GM21360 (cell line): ENCODE data around the gene LRRC42.
A peak's percentile ranks its signal among the peaks of the same experiment; 100 is the strongest.

Experiments used
- ATAC-seq: cut with Tn5 transposase; IDR thresholded peaks from one replicate; pipeline ENCODE4 v1.9.1; 2021; ENCODE audit warnings: mild to moderate bottlenecking, moderate library complexity; ENCODE audit not compliant: unreplicated experiment

The LRRC42 gene

GRCh38 chr1:53942127-53942957 is 3.8 kb upstream of the LRRC42 start:
- no peak for ATAC-seq

- ATAC-seq: no peak
Observed at GRCh38 chr1:53943090-53943489, 3.1 kb upstream of the LRRC42 start.

GRCh38 chr1:53943490-53944043 is 2.6 kb upstream of the LRRC42 start:
- ATAC-seq: no peak

GRCh38 chr1:53944469-53945182 is 1.5 kb upstream of the LRRC42 start:
- ATAC-seq: no peak

GRCh38 chr1:53945183-53945432 is 1.0 kb upstream of the LRRC42 start:
- no peak for ATAC-seq

- ATAC-seq: peak; percentile 65
Observed at GRCh38 chr1:53945433-53946251, 508 bp upstream of the LRRC42 start, which contains the start of gene IFT25. Gene IFT25, minus strand, starts transcription at chr1:53945699. Its CDS starts 5,617 bp downstream, at chr1:53940082.

- ATAC-seq: no peak
Observed at GRCh38 chr1:53947172-53947907, 1.2 kb downstream of the LRRC42 start.

- no peak for ATAC-seq
Observed at GRCh38 chr1:53948291-53948690, 2.1 kb downstream of the LRRC42 start.

GRCh38 chr1:53949023-53949990 is 3.2 kb downstream of the LRRC42 start:
- no peak for ATAC-seq

- ATAC-seq: no peak
Observed at GRCh38 chr1:53951697-53952096, 5.5 kb downstream of the LRRC42 start.

- no peak for ATAC-seq
Observed at GRCh38 chr1:53954128-53954527, 8.0 kb downstream of the LRRC42 start.

- no peak for ATAC-seq
Observed at GRCh38 chr1:53956308-53957168, 10.4 kb downstream of the LRRC42 start.

- no peak for ATAC-seq
Observed at GRCh38 chr1:53957194-53957818, 11.2 kb downstream of the LRRC42 start.

GRCh38 chr1:53959664-53960250 is 13.6 kb downstream of the LRRC42 start:
- ATAC-seq: no peak

- ATAC-seq: no peak
Observed at GRCh38 chr1:53962395-53962794, 16.2 kb downstream of the LRRC42 start.

- no peak for ATAC-seq
Observed at GRCh38 chr1:53963460-53963859, 17.3 kb downstream of the LRRC42 start.

- no peak for ATAC-seq
Observed at GRCh38 chr1:53964109-53964508, 18.0 kb downstream of the LRRC42 start.

- no peak for ATAC-seq
Observed at GRCh38 chr1:53966794-53967193, 20.6 kb downstream of the LRRC42 start.
